ENCODE data around the gene TRPV3. TPM values are rescaled to one million over a fixed set of nuclear protein-coding genes. Genes with fewer than 3 reads are reported as not detected.
"Not testable (repeated sequence)": the region's sequence is repeated elsewhere in the genome, so short reads cannot be mapped to it uniquely, and the experiment has no call there.

Gene TRPV3
- total RNA-seq, 1 donor from 2014 or later: 0.27 TPM

- Mint-ChIP-seq H3K4me1 (ENCODE audit: low read depth) (no peaks in the 10 kb centered on the region), H3K4me3 (ENCODE audit: unreplicated experiment) (no peak overlapping the region), H3K27ac (ENCODE audit: unreplicated experiment) (no peak overlapping the region), H3K36me3 (ENCODE audit: low read depth) (peaks cover 16% of the 10 kb centered on the region), H3K9me3 (ENCODE audit: low read depth) (no peaks in the 10 kb centered on the region), H3K27me3 (ENCODE audit: low read depth) (no peaks in the 10 kb centered on the region)
- no peak for DNase-seq (ENCODE audit: low spot score)
- TF ChIP-seq, protein P1, sequence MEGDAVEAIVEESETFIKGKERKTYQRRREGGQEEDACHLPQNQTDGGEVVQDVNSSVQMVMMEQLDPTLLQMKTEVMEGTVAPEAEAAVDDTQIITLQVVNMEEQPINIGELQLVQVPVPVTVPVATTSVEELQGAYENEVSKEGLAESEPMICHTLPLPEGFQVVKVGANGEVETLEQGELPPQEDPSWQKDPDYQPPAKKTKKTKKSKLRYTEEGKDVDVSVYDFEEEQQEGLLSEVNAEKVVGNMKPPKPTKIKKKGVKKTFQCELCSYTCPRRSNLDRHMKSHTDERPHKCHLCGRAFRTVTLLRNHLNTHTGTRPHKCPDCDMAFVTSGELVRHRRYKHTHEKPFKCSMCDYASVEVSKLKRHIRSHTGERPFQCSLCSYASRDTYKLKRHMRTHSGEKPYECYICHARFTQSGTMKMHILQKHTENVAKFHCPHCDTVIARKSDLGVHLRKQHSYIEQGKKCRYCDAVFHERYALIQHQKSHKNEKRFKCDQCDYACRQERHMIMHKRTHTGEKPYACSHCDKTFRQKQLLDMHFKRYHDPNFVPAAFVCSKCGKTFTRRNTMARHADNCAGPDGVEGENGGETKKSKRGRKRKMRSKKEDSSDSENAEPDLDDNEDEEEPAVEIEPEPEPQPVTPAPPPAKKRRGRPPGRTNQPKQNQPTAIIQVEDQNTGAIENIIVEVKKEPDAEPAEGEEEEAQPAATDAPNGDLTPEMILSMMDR (IDR thresholded peaks at IDR 0.05): no peak
These were observed 25.8 kb upstream of the TRPV3 start for GRCh38 chr17:3583456-3583855.

GRCh38 chr17:3582915-3583314 is 25.3 kb upstream of the TRPV3 start:
- Mint-ChIP-seq H3K27ac (ENCODE audit: unreplicated experiment) (no peak overlapping the region), H3K36me3 (ENCODE audit: low read depth) (peaks cover 16% of the 10 kb centered on the region), H3K4me3 (ENCODE audit: unreplicated experiment) (no peak overlapping the region), H3K9me3 (ENCODE audit: low read depth) (no peaks in the 10 kb centered on the region), H3K27me3 (ENCODE audit: low read depth) (no peaks in the 10 kb centered on the region), H3K4me1 (ENCODE audit: low read depth) (no peaks in the 10 kb centered on the region)
- DNase-seq (ENCODE audit: low spot score): no peak
- TF ChIP-seq, protein P1 (IDR thresholded peaks at IDR 0.05): no peak

DNA sequence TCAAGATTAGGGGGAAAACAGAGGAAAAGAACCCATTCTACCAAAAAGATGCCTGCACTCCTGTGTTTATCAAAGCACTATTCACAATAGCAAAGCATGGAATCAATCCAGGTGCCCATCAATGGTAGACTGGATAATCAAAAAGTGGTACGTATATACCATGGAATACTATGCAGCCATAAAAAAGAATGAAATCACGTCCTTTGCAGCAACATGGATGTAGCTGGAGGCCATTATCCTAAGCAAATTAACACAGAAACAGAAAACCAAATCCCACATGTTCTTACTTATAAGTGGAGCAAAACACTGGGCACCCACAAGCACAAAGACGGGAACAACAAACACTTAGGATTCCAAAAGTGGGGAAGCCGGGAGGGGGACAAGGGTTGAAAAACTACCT is 21.1 kb upstream of the TRPV3 start:
- H3K36me3 Mint-ChIP-seq (ENCODE audit: low read depth): peaks cover 10% of the 10 kb centered on the region
- H3K27ac Mint-ChIP-seq (ENCODE audit: unreplicated experiment); H3K4me3 Mint-ChIP-seq (ENCODE audit: unreplicated experiment); DNase-seq (ENCODE audit: low spot score); H3K4me1 Mint-ChIP-seq (ENCODE audit: low read depth); H3K9me3 Mint-ChIP-seq (ENCODE audit: low read depth); H3K27me3 Mint-ChIP-seq (ENCODE audit: low read depth): not testable (repeated sequence)

DNA sequence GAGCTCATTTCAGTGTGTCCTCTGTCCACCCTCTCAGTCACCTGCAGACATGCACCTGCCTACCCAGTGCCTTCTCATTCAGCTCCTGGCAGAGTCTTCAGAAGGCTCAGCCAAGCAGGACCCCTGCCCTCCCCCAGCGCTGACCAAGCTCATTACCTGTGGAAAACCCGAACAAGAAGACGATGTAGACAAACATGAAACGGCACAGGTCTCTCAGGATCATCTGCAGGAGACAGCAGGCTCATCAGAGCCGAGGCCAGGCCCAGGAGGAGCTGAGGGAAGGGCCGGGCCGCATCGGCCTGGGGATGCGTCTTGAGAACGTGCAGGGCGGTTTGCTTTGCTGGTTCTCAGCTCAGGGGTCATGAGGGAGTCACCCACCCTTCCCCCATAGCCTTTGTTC is 19.4 kb upstream of the TRPV3 start:
- DNase-seq (ENCODE audit: low spot score): no peak
- Mint-ChIP-seq H3K27me3 (ENCODE audit: low read depth) (no peaks in the 10 kb centered on the region), H3K9me3 (ENCODE audit: low read depth) (no peaks in the 10 kb centered on the region), H3K27ac (ENCODE audit: unreplicated experiment) (no peak overlapping the region), H3K4me3 (ENCODE audit: unreplicated experiment) (no peak overlapping the region), H3K36me3 (ENCODE audit: low read depth) (peaks cover 7% of the 10 kb centered on the region), H3K4me1 (ENCODE audit: low read depth) (no peaks in the 10 kb centered on the region)
- TF ChIP-seq, protein P1 (IDR thresholded peaks at IDR 0.05): no peak

DNA sequence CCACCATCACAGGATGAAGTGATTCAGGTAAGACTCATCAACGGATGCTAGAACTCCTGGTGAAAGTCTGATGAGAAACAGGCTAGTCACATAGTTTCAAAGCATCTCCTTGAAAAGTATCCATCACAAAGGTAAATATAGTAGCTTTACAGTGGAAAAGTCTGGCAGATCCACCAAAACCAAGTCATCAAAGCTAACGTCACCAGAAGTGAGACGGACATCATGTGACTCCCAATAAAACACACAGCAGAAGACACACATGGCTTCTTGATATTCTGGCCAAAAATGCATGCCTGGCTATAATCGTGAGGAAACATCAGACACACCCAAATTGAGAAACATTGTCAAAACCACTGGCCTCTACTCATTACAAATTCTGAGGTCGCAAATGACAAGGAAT is 17.9 kb upstream of the TRPV3 start:
- Mint-ChIP-seq H3K4me1 (ENCODE audit: low read depth) (no peaks in the 10 kb centered on the region), H3K27ac (ENCODE audit: unreplicated experiment) (no peak overlapping the region), H3K9me3 (ENCODE audit: low read depth) (no peaks in the 10 kb centered on the region), H3K4me3 (ENCODE audit: unreplicated experiment) (no peak overlapping the region), H3K36me3 (ENCODE audit: low read depth) (peaks cover 6% of the 10 kb centered on the region), H3K27me3 (ENCODE audit: low read depth) (no peaks in the 10 kb centered on the region)
- DNase-seq (ENCODE audit: low spot score): no peak
- TF ChIP-seq, protein P1 (IDR thresholded peaks at IDR 0.05): no peak

DNA sequence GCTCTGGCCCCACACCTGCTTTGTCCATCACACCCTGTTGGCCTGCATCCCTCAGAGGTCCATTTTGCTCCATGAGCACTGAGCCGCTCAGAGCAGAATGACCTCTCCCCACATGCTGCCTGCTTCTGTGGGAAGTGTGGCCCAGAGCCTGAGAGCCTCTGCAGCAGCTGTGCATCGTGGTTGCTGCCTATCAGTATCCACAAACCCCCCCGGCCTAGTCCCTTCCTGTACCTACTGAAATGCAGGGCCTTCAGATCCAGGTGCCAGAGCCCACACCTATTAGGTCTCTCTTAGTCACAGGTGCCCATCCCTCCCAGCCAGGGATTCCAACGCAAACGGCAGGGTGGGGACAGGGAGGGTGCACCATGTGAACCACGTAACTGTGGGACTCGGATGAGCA is 16.6 kb upstream of the TRPV3 start:
- Mint-ChIP-seq H3K36me3 (ENCODE audit: low read depth) (peaks cover 4% of the 10 kb centered on the region), H3K4me1 (ENCODE audit: low read depth) (no peaks in the 10 kb centered on the region)

More for the DNA sequence above, 16.6 kb upstream of the TRPV3 start:
- Mint-ChIP-seq H3K27me3 (ENCODE audit: low read depth) (no peaks in the 10 kb centered on the region), H3K27ac (ENCODE audit: unreplicated experiment) (no peak overlapping the region), H3K4me3 (ENCODE audit: unreplicated experiment) (no peak overlapping the region), H3K9me3 (ENCODE audit: low read depth) (no peaks in the 10 kb centered on the region)
- TF ChIP-seq, protein P1 (IDR thresholded peaks at IDR 0.05): no peak
- DNase-seq (ENCODE audit: low spot score): no peak

Measured in chondrocyte (in vitro differentiated cells).